NCI-H2029 (cell line): ENCODE measurements around the gene C12orf57.
A peak's percentile ranks its signal among the peaks of the same experiment; 100 is the strongest.

Experiments
- DNase-seq: peaks from one replicate; lab custom pipeline; 2025; lab: John Stamatoyannopoulos, UW

C12orf57 gene

GRCh38 chr12:6937481-6938352 is 6.1 kb upstream of the C12orf57 start:
- peak; percentile 97 for DNase-seq

- no peak for DNase-seq
Observed at GRCh38 chr12:6938353-6939190, 5.2 kb upstream of the C12orf57 start.

GRCh38 chr12:6939191-6939540 is 4.7 kb upstream of the C12orf57 start:
- DNase-seq: no peak

- DNase-seq: no peak
Observed at GRCh38 chr12:6941267-6941666, 2.6 kb upstream of the C12orf57 start.

GRCh38 chr12:6941782-6942181 is 2.0 kb upstream of the C12orf57 start:
- DNase-seq: no peak

- DNase-seq: no peak
Observed at GRCh38 chr12:6942331-6942665, 1.5 kb upstream of the C12orf57 start.

GRCh38 chr12:6943389-6943721 is 467 bp upstream of the C12orf57 start:
- DNase-seq: peak; percentile 89

GRCh38 chr12:6944381-6945186 is 762 bp downstream of the C12orf57 start:
- peak; percentile 95 for DNase-seq

- no peak for DNase-seq
Observed at GRCh38 chr12:6945613-6946012, 1.8 kb downstream of the C12orf57 start.

GRCh38 chr12:6946033-6946919 is 2.5 kb downstream of the C12orf57 start:
- peak; percentile 98 for DNase-seq

- DNase-seq: no peak
Observed at GRCh38 chr12:6946920-6947374, 3.1 kb downstream of the C12orf57 start.

GRCh38 chr12:6947615-6948014 is 3.8 kb downstream of the C12orf57 start:
- no peak for DNase-seq

- DNase-seq: no peak
Observed at GRCh38 chr12:6948873-6949594, 5.2 kb downstream of the C12orf57 start.

- no peak for DNase-seq
Observed at GRCh38 chr12:6950401-6950801, 6.6 kb downstream of the C12orf57 start.

- no peak for DNase-seq
Observed at GRCh38 chr12:6950811-6951540, 7.2 kb downstream of the C12orf57 start, which contains the start of gene PTPN6. Gene PTPN6 (plus strand): TSS chr12:6951356. CDS start chr12:6951513, 157 bp downstream.

GRCh38 chr12:6951551-6952120 is 7.8 kb downstream of the C12orf57 start:
- DNase-seq: no peak

GRCh38 chr12:6952121-6952862 is 8.5 kb downstream of the C12orf57 start:
- DNase-seq: no peak

GRCh38 chr12:6952863-6953441 is 9.1 kb downstream of the C12orf57 start:
- DNase-seq: no peak
